ENCODE results near the gene PADI2.

PADI2 gene

DNA sequence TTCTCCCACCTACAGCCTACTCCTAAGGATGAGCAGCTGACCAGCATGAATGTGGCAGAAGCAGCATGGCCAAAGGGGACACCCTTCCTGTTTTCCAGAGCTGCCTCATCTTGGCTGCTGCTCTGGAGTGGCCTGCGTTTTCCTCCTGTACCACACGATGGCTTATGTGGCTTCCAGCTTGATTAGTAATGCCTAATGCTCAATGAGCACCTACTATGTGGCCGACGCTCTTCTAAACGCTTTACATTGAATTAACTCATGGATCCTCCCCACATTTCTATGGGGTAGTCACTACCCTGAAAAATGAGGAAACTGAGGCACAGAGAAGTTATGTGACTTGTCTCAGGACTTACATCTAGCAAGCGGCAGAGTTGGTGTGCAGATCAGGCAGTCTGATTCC is 47.5 kb downstream of the PADI2 start:
- Histone ChIP-seq H3K4me3 (ENCODE audit: low read depth, low read length) (no peak overlapping the region), H3K36me3 (no peaks in the 10 kb centered on the region), H3K4me1 (no peaks in the 10 kb centered on the region), H3K9me3 (no peaks in the 10 kb centered on the region), H3K27me3 (no peaks in the 10 kb centered on the region)
- no peak for DNase-seq
- TF ChIP-seq CTCF (IDR thresholded peaks at IDR 0.05; ENCODE audit: low read depth, low read length): no peak

DNA sequence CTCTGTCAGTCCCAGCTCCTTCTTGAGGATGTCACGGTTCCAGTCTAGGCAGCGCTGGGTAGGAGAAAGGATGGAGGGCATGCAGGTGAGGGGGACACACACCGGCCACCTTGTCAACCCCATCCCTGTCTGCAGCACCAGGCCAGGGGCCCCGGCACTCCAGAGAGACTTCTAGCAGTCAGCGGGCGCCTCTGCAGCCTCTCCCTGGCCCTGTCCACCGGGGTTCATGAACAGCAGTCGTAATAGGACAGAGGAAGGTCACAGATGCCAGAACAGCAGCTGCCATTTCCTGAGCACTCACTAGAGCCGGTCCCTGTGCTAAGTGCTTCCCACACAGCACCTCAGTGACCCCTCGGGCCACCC is 49.1 kb downstream of the PADI2 start:
- Histone ChIP-seq H3K4me1 (no peaks in the 10 kb centered on the region), H3K27me3 (no peaks in the 10 kb centered on the region), H3K36me3 (no peaks in the 10 kb centered on the region), H3K9me3 (no peaks in the 10 kb centered on the region), H3K4me3 (ENCODE audit: low read depth, low read length) (no peak overlapping the region)
- no peak for TF ChIP-seq CTCF (IDR thresholded peaks at IDR 0.05; ENCODE audit: low read depth, low read length)
- DNase-seq: no peak

GRCh38 chr1:17069452-17070162 is 49.6 kb downstream of the PADI2 start:
- Histone ChIP-seq H3K36me3 (no peaks in the 10 kb centered on the region), H3K27me3 (no peaks in the 10 kb centered on the region), H3K4me3 (ENCODE audit: low read depth, low read length) (no peak overlapping the region), H3K9me3 (no peaks in the 10 kb centered on the region), H3K4me1 (no peaks in the 10 kb centered on the region)
- no peak for DNase-seq
- no peak for TF ChIP-seq CTCF (IDR thresholded peaks at IDR 0.05; ENCODE audit: low read depth, low read length)

DNA sequence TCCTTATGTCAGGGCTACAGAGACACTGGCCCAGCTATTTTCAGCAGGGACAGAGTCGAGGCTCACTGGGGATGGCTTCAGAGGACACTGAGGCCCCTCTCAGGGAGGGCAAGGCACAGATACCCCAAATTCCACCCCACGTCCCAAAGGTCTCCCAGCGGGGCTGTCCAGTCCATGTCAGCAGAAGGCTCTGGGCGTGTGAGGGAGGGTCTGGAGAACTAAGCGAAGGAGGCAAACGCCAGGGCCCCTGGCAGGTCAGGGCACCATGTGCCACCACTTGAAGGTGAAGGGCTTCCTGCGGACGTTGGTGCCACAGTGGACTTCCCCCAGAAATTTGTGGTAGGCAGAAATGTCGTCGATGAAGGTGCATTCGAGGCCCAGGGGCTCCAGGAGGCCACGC is 50.5 kb downstream of the PADI2 start:
- no peaks in the 10 kb centered on the region for H3K9me3 ChIP-seq
- no peak for TF ChIP-seq CTCF (IDR thresholded peaks at IDR 0.05; ENCODE audit: low read depth, low read length)
- no peaks in the 10 kb centered on the region for H3K27me3 ChIP-seq
- no peaks in the 10 kb centered on the region for H3K36me3 ChIP-seq
- no peaks in the 10 kb centered on the region for H3K4me1 ChIP-seq
- no peak for DNase-seq
- no peak overlapping the region for H3K4me3 ChIP-seq (ENCODE audit: low read depth, low read length)

DNA sequence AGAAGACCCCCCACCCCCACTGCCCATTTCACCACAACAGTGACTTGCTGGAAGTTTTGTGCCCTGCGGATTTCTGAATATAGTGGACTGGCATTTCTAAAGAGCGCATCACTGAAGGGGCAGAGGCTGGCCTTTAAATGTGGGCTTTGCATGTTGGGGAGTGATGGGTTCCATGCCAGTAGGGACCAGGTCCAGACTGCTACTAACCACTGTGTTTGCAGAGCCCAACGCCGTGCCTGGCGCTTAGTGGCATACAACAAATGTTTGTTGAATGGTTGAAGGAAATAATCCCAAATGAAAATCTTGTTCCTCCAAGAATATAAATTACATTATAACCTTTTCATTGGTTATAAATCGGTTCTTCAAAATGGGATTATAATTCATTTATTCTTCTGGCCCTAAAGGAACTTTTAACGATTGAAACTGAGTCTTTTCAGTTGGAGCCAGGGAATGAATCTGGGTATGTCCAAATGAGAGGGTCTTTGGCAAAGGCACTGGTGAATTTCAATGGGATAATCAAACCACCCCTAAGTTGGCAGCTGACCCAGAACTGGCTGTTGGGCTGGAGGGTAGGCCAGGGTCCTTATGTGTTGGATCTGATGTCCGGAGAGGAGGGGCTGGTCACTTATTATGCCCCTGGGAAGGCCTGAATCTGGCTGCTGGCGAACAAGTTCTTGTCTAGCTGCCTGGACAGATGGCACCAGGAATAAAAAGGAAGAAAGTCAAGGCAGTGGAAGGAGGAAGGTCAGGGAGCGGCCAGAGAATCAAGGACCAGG is 51.6 kb downstream of the PADI2 start:
- DNase-seq: no peak
- H3K4me1 ChIP-seq: no peaks in the 10 kb centered on the region
- no peaks in the 10 kb centered on the region for H3K9me3 ChIP-seq
- H3K27me3 ChIP-seq: no peaks in the 10 kb centered on the region
- no peak overlapping the region for H3K4me3 ChIP-seq (ENCODE audit: low read depth, low read length)
- TF ChIP-seq CTCF (IDR thresholded peaks at IDR 0.05; ENCODE audit: low read depth, low read length): no peak
- no peaks in the 10 kb centered on the region for H3K36me3 ChIP-seq

GRCh38 chr1:17067069-17067426 is 52.2 kb downstream of the PADI2 start:
- no peak for TF ChIP-seq CTCF (IDR thresholded peaks at IDR 0.05; ENCODE audit: low read depth, low read length)
- H3K4me1 ChIP-seq: no peaks in the 10 kb centered on the region
- DNase-seq: no peak
- no peak overlapping the region for H3K4me3 ChIP-seq (ENCODE audit: low read depth, low read length)
- H3K27me3 ChIP-seq: no peaks in the 10 kb centered on the region
- H3K36me3 ChIP-seq: no peaks in the 10 kb centered on the region
- H3K9me3 ChIP-seq: no peaks in the 10 kb centered on the region

Measured in BE2C (cell line).